Nephron progenitor cell (in vitro differentiated cells): ENCODE measurements around the gene SLC9A7.

Source experiments
- DNase-seq: peaks from one replicate; pipeline ENCODE4 v3.0.0; 2021
- H3K27ac Mint-ChIP-seq: 2 replicates; pipeline ENCODE4 v1.8.0; 2021; ENCODE audit warnings: mild to moderate bottlenecking, moderate library complexity, mixed read lengths
- H3K27me3 Mint-ChIP-seq: 2 replicates; pipeline ENCODE4 v1.8.0; 2021; ENCODE audit warnings: mild to moderate bottlenecking, low read depth, mixed read lengths; ENCODE audit not compliant: poor library complexity
- H3K36me3 Mint-ChIP-seq: 2 replicates; pipeline ENCODE4 v1.8.0; 2021; ENCODE audit warnings: low read depth, mixed read lengths
- H3K4me1 Mint-ChIP-seq: 2 replicates; pipeline ENCODE4 v1.8.0; 2021; ENCODE audit warnings: mixed read lengths
- H3K4me3 Mint-ChIP-seq: 2 replicates; pipeline ENCODE4 v1.8.0; 2021; ENCODE audit warnings: mild to moderate bottlenecking, moderate library complexity, mixed read lengths
- H3K9me3 Mint-ChIP-seq: 2 replicates; pipeline ENCODE4 v1.8.0; 2021; ENCODE audit warnings: mild to moderate bottlenecking, moderate library complexity, mixed read lengths
- TF ChIP-seq, protein P1 (sequence below): fragments of 200-600 bp; sonication (generic); IDR thresholded peaks from 2 replicates; pipeline ENCODE4 v1.5.0; 2021; ENCODE audit warnings: antibody characterized with exemption

SLC9A7 gene

DNA sequence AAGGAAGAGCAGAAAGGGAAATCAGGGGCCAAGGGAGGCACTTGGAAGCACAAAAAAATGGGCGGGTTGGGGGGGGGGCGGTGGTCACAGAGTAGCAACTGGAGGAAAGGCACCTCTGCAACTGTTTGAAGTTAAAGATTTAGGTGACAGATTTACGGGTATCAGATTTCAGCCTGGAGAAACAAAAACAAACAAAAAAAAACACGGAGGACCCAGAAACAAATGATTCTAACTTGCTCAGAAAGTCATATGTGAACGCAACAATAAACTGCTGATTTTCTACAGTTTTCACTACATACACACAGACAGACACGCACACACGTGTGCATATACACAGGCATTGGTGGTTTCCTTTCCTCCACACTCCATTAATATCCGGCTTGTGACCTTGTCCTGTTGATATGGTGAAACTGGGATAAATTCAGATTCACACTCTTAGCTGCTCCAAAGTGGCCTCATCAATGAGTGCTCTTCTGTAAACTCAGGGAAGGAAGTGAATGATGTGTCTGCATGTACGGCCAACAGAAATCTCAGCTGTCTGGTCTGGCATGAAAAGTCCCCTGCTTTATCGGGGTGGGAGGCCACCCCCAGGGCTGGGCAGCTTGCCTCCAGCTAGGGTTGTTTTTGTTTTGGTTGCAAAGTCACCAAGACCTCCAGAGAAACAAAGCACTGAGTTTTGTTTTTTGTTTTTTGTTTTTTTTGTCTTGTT is 131.1 kb downstream of the SLC9A7 start:
- Mint-ChIP-seq H3K27me3 (no peaks in the 10 kb centered on the region), H3K27ac (peak overlapping the region; percentile 92), H3K4me3 (peak overlapping the region; percentile 68), H3K9me3 (peaks cover 41% of the 10 kb centered on the region), H3K36me3 (peaks cover 4% of the 10 kb centered on the region), H3K4me1 (peaks cover 47% of the 10 kb centered on the region)
- peak; percentile 27 for DNase-seq
- TF ChIP-seq, protein P1, sequence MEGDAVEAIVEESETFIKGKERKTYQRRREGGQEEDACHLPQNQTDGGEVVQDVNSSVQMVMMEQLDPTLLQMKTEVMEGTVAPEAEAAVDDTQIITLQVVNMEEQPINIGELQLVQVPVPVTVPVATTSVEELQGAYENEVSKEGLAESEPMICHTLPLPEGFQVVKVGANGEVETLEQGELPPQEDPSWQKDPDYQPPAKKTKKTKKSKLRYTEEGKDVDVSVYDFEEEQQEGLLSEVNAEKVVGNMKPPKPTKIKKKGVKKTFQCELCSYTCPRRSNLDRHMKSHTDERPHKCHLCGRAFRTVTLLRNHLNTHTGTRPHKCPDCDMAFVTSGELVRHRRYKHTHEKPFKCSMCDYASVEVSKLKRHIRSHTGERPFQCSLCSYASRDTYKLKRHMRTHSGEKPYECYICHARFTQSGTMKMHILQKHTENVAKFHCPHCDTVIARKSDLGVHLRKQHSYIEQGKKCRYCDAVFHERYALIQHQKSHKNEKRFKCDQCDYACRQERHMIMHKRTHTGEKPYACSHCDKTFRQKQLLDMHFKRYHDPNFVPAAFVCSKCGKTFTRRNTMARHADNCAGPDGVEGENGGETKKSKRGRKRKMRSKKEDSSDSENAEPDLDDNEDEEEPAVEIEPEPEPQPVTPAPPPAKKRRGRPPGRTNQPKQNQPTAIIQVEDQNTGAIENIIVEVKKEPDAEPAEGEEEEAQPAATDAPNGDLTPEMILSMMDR = no peak

DNA sequence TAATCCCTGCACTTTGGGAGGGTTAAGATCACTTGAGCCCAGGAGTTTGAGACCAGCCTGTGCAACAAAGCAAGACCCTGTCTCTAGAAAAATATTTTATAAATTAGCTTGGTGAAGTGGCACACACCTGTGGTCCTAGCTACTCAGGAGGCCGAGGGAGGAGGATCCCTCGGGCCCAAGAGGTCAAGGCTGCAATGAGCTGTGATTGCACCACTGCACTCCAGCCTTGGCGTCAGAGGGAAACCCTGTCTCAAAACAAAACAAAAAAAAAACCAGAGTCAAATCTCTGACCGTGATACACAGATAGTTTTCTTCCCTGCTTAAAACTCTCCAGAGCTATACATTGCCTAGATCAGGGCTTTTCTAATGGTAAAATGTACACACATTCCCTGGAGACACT is 131.9 kb downstream of the SLC9A7 start:
- TF ChIP-seq, protein P1 = no peak
- Mint-ChIP-seq H3K36me3 (peaks cover 4% of the 10 kb centered on the region), H3K4me3 (peak overlapping the region; percentile 68), H3K27me3 (no peaks in the 10 kb centered on the region), H3K4me1 (peaks cover 50% of the 10 kb centered on the region), H3K9me3 (peaks cover 33% of the 10 kb centered on the region), H3K27ac (peak overlapping the region; percentile 78)
- no peak for DNase-seq

DNA sequence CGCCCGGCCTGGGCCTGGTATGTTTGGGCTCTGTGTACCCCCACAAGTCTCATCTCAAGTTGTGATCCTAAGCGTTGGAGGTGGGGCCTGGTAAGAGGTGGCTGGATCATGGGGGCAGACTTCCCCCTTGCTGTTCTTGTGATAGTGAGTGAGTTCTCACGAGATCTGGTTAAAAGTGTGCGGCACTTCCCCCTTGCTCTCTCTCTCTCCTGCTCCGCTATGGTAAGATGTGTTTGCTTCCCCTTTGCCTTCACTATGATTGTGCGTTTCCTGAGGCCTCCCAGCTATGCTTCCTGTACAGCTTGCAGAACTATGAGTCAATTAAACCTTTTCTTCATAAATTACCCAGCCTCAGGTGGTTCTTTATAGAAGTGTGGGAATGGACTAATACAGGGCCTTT is 132.4 kb downstream of the SLC9A7 start:
- H3K9me3 Mint-ChIP-seq = peaks cover 35% of the 10 kb centered on the region
- peaks cover 4% of the 10 kb centered on the region for H3K36me3 Mint-ChIP-seq
- TF ChIP-seq, protein P1 = no peak
- H3K4me3 Mint-ChIP-seq = no peak overlapping the region
- peaks cover 50% of the 10 kb centered on the region for H3K4me1 Mint-ChIP-seq
- H3K27me3 Mint-ChIP-seq = no peaks in the 10 kb centered on the region
- DNase-seq = no peak
- peak overlapping the region; percentile 85 for H3K27ac Mint-ChIP-seq

DNA sequence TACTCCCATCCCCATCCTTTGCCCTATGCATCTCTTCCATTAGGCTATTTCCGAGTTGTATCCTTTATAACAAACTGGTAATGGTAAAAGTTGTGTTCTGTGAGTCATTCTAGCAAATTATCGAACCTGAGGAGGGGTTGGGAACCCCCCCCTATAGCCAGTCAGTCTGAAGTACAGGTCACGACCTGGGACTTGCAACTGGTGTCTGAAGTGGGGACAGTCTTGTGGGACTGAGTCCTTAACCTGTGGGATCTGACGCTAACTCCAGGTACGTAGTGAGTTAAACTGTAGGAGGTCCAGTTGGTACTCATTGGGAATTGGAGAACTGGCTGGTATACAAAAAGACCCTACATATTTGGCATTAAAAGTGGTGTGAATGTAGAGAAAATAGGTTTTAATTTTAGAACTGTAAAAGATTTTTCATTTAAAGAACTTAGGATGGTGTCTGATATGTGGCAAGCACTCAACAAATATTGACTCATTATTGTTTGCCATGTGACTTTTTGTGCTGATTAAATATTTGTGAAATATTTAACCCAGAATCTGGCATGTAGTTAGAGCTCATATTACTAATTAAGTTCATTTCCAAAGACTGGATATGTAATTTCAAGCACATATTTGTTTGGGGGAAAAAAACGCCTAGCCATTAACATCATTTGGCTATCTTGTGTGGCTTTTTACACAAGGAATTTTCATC is 134.7 kb downstream of the SLC9A7 start:
- TF ChIP-seq, protein P1 = no peak
- peaks cover 9% of the 10 kb centered on the region for H3K36me3 Mint-ChIP-seq
- no peak for DNase-seq
- peaks cover 41% of the 10 kb centered on the region for H3K9me3 Mint-ChIP-seq
- H3K27me3 Mint-ChIP-seq = no peaks in the 10 kb centered on the region
- H3K4me3 Mint-ChIP-seq = no peak overlapping the region
- H3K4me1 Mint-ChIP-seq = peaks cover 37% of the 10 kb centered on the region
- no peak overlapping the region for H3K27ac Mint-ChIP-seq

DNA sequence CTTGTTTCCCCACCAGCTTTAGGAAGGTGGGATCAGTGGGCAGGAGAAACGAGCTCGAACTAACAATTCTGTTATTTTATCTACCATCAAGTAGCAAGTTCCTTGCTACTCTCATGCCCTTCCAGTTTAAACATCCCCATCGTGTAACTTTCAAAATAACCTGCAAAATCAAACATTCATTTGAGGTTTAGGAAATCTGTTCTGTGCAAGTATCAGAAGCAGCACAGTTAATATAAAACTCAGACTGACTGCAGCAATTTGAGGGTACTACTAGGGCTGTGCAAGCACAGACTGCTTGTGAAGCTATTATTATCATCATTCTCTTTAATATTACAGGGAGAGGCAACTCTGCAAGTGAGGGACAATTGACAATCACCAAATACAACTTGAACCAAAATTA is 137.3 kb downstream of the SLC9A7 start:
- Mint-ChIP-seq H3K4me1 (peaks cover 12% of the 10 kb centered on the region), H3K36me3 (peaks cover 29% of the 10 kb centered on the region)

More for the DNA sequence above, 137.3 kb downstream of the SLC9A7 start:
- H3K9me3 Mint-ChIP-seq = peaks cover 47% of the 10 kb centered on the region
- TF ChIP-seq, protein P1 = no peak
- no peak overlapping the region for H3K27ac Mint-ChIP-seq
- DNase-seq = no peak
- no peak overlapping the region for H3K4me3 Mint-ChIP-seq
- H3K27me3 Mint-ChIP-seq = no peaks in the 10 kb centered on the region
